ENCODE data around the gene CCNY. TPM values are rescaled to one million over a fixed set of nuclear protein-coding genes. Genes with fewer than 3 reads are reported as not detected.

Gene CCNY
- total RNA-seq, 1 experiment from 2014 or later, result 51.9 TPM

GRCh38 chr10:35456153-35456720, 119.9 kb downstream of the CCNY start:
- Histone ChIP-seq H3K36me3 (ENCODE audit: control insufficient read depth, insufficient read depth, low read length) (no peaks in the 10 kb centered on the region), H3K4me1 (ENCODE audit: control insufficient read depth, insufficient read depth, low read length) (peaks cover 6% of the 10 kb centered on the region), H3K27me3 (ENCODE audit: control insufficient read depth, insufficient read depth, low read length) (no peaks in the 10 kb centered on the region), H3K27ac (ENCODE audit: low read length) (no peak overlapping the region), H3K4me3 (ENCODE audit: low read depth in 2 of 2, low read length in 2 of 2) (no peak overlapping the region), H3K9me3 (ENCODE audit: control insufficient read depth, insufficient read depth, low read depth, low read length) (no peaks in the 10 kb centered on the region)
- intact Hi-C loops (cut with micrococcal nuclease; ENCODE audit: unreplicated experiment), result no loop called here
- in situ Hi-C loops (cut with HindIII; ENCODE audit: low pct_unique_long_range_greater_than_20kb, low sequenced_read_pairs), result no loop called here
- ChIA-PET POLR2A (no interaction called here), CTCF (no interaction called here)
- TF ChIP-seq SIN3A (IDR thresholded peaks at IDR 0.05; ENCODE audit: borderline replicate concordance, insufficient read depth, low read depth, low read length) (no peak), TCF7L2 (IDR thresholded peaks at IDR 0.05; ENCODE audit: low read depth, low read length) (no peak), POLR2AphosphoS5 (IDR thresholded peaks at IDR 0.05; ENCODE audit: low read depth, low read length) (no peak), REST (IDR thresholded peaks at IDR 0.05; ENCODE audit: insufficient read depth in 1 of 2, low read depth in 2 of 2, low read length in 1 of 2) (no peak)
- TF ChIP-seq, protein P1, sequence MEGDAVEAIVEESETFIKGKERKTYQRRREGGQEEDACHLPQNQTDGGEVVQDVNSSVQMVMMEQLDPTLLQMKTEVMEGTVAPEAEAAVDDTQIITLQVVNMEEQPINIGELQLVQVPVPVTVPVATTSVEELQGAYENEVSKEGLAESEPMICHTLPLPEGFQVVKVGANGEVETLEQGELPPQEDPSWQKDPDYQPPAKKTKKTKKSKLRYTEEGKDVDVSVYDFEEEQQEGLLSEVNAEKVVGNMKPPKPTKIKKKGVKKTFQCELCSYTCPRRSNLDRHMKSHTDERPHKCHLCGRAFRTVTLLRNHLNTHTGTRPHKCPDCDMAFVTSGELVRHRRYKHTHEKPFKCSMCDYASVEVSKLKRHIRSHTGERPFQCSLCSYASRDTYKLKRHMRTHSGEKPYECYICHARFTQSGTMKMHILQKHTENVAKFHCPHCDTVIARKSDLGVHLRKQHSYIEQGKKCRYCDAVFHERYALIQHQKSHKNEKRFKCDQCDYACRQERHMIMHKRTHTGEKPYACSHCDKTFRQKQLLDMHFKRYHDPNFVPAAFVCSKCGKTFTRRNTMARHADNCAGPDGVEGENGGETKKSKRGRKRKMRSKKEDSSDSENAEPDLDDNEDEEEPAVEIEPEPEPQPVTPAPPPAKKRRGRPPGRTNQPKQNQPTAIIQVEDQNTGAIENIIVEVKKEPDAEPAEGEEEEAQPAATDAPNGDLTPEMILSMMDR (IDR thresholded peaks at IDR 0.05), result no peak
- no peak for ATAC-seq
- no TSS peak for BruUV-seq (replicated peaks)
- DNase-seq (ENCODE audit: low read depth, low spot score), result no peak

DNA sequence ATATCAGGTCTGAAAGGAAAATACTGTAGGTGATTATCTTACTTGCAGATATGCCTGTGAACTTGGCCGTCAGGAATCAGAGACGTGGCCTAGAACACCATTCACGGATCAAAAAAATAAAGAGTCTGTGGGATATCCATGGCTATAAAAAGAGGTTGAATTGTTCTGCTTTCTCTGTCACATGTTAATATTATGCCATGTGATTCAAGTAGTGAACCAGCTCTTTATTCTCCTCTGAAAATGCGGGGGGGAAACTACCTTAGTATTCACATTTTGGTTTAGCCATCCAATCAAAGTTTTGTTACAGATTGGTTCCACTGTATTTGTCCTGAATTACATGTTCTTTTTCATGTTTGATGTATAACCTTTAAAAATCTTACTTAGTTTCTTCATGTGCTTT, 120.5 kb downstream of the CCNY start:
- no peak for DNase-seq (ENCODE audit: low read depth, low spot score)
- no peaks in the 10 kb centered on the region for H3K27me3 ChIP-seq (ENCODE audit: control insufficient read depth, insufficient read depth, low read length)
- no peak overlapping the region for H3K27ac ChIP-seq (ENCODE audit: low read length)
- no peak for TF ChIP-seq REST (IDR thresholded peaks at IDR 0.05; ENCODE audit: insufficient read depth in 1 of 2, low read depth in 2 of 2, low read length in 1 of 2)
- no peak for TF ChIP-seq SIN3A (IDR thresholded peaks at IDR 0.05; ENCODE audit: borderline replicate concordance, insufficient read depth, low read depth, low read length)
- no peak for TF ChIP-seq POLR2AphosphoS5 (IDR thresholded peaks at IDR 0.05; ENCODE audit: low read depth, low read length)
- H3K9me3 ChIP-seq (ENCODE audit: control insufficient read depth, insufficient read depth, low read depth, low read length), result no peaks in the 10 kb centered on the region
- BruUV-seq (replicated peaks), result no TSS peak
- in situ Hi-C loops (cut with HindIII; ENCODE audit: low pct_unique_long_range_greater_than_20kb, low sequenced_read_pairs), result no loop called here
- POLR2A ChIA-PET, result no interaction called here
- ATAC-seq, result no peak
- no peak overlapping the region for H3K4me3 ChIP-seq (ENCODE audit: low read depth in 2 of 2, low read length in 2 of 2)
- no peaks in the 10 kb centered on the region for H3K36me3 ChIP-seq (ENCODE audit: control insufficient read depth, insufficient read depth, low read length)
- CTCF ChIA-PET, result no interaction called here
- intact Hi-C loops (cut with micrococcal nuclease; ENCODE audit: unreplicated experiment), result no loop called here
- peaks cover 6% of the 10 kb centered on the region for H3K4me1 ChIP-seq (ENCODE audit: control insufficient read depth, insufficient read depth, low read length)

All from Panc1 (cell line).